Activated CD4-positive, alpha-beta T cell treated with anti-CD3 and anti-CD28 coated beads, Interleukin-10, Interleukin-2, amounts not matched to agents 100 ng/mL and 50 ng/mL, durations not matched to agents 16 hours and 8 hours (primary cell): ENCODE data around the gene HMGCS1.
"Not testable (repeated sequence)": the region's sequence is repeated elsewhere in the genome, so short reads cannot be mapped to it uniquely, and the experiment has no call there.

ENCODE experiments used
- DNase-seq: peaks from one replicate; pipeline ENCODE4 v3.0.0-alpha.2; 2020

Gene HMGCS1

DNA sequence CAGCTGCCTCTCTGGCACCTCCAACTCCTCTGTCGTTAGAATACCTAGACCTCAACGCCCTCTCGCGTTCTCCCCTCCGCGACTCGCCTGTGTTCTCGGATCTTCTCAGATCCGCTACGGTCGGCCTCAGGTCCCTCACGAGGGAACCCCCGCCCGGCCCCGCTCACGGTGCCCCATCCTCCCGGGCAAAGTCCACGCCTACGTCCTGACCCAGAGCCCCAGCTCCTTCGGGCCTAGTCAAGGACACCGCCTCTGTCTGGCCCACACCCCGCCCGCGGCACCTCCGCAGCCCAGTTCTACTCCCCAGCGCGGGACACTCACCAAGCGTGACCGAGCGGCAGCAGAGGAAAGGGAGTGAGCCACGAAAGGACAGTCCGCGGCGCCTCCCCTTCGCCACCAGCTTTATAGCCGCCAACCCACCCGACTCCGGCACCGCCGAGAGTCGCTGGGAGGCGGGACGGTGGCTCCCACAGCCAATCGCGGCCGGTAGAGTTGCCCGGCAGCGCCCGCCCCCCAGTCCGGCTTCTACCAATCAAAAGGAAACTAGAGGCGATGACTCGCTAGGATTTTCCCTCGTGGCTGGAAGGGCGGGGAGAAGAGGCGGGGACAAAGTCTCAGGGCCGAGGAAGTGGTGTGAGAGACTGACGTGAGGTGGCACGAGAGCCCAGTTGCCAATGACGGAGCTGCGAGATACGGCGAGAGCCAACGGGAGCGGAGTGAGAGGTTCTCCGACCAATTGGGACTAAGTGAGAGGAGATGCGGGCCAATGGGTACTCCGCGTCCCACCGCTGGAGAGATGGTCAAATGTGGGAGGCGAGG, at the start of gene HMGCS1:
HMGCS1 (minus strand) TSS at position 378 of the 819 bp plus-strand sequence. CDS start 14,447 bp downstream, outside the sequence.
- peak; percentile 100 for DNase-seq

DNA sequence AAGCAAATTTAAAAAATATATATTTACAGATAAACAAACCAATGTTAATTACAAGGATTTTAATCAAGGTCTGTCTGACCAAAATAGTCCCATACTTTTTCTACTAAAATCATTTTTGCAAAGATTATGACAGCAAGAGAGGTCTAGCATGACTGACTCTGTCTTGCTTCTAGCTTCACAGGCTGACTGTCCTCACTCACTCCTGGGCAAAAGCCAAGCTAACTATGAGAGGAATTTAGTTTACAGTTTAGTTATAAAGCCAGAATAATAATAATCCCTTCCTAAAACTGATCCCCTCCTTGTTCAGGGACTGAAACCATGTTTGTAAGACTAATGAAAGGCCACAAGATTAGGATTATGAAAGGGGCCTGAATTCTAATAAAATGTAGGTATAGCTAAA, 45.5 kb upstream of the HMGCS1 start:
- no peak for DNase-seq

DNA sequence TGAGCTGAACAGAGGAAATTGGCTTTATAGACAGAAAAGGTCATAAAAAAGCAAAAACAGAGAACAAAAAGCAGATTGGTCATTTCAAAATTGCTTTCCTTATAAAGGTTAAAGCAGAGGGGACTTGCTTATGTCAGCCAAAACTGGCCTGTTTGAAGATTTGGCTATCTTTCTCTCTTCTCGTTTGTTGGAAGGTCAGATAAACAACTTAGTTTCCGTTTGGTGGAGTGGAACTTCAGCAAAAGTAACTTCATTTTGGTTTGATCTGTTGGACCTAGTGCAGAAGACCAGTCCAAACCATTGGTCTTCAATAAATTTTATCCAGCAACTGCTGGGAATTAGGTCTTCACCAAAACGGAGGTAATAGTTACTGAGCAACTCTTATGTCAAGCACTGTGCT, 45.1 kb upstream of the HMGCS1 start:
- DNase-seq = no peak

DNA sequence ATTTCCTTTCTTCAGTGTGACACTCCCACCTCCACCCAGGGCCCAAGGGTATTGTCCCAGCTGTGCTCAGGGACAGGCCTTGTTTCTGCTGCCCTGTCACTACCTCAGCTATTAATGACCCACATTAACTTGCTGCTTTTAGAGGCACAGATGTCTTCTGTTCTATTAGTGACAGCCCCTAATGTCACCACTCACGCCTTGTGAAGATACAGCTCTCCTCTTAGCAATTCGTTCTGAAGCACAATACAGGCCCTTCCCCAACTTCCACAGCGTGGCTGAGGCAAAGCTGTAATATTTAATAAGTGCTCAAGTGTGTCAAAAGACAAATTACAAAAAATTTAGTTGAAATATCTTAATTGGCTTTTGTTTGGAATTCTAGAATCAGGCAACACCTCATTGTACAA, 44.7 kb upstream of the HMGCS1 start:
- no peak for DNase-seq

DNA sequence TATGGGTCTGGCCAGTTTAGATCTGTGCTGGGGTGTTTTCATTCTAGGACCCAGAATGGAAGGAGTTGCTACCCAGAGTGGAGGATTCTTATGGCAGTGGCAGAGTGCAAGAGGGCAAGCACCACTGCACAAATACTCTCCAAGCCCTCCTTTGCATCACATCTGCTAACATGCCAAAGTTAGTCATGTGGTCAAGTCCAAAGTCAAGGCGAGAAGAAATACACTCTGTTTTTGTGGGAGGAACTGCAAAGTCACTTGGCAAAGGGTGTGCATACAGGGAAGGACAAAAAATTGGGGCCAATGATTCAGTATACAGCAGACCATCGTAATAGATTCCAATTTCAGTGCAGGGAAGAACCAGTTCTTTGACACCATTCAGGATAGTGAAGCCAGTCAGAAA, 43.9 kb upstream of the HMGCS1 start:
- no peak for DNase-seq

DNA sequence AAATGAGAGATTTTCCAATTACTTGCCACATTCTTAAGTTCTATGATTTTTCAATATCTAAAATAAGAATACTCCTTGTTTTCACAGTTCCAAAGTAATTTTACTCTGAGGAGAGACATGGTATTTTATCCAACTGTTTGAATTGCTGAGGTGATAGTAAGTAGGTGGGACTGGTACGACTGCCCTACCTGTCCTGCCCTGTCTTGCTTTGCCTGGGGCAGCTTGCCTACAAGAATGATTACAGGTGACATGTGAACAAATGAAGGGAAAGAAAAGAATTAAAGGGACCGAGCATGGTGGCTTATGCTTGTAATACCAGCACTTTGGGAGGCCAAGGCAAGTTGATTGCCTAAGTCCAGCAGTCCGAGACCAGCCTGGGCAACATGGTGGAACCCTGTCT, 41.6 kb upstream of the HMGCS1 start:
- DNase-seq = no peak

DNA sequence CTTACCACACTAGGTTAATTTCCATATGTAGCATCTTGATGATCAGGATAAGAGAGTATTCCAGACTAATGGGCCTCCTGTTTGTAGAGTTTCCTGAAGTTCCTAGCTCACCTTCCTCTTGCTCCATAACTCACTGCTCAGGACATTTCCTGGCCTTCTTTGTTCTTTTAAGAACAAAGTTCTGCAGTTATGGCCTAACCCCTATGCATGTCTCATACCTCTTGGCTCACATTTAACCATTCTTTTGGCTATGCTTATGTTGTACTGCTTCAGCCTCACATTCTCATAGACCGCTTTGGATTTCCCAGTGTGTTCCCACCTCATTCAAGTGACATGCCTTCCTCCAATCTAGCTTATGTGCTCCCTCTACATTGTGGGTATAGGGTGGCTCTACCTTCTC, 40.5 kb upstream of the HMGCS1 start:
- no peak for DNase-seq

DNA sequence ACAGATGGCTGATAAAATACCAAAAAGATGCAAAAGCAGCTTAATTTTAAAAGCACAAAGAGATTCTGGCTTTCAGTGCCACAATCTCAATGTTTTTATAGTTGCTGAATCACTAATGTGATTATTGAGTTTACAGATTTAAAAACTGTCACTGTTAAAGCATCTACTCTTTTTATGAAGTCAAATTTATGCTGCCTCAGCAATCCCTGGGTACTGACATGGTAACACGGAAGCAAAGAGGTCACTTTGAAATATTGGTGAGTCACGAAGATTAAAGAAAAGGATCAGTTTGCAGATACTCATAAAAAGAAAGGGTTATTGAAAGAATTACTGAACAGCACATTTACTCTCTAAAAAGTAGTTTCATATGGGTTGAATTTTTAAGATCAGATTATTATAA, 39.7 kb upstream of the HMGCS1 start:
- DNase-seq = no peak

DNA sequence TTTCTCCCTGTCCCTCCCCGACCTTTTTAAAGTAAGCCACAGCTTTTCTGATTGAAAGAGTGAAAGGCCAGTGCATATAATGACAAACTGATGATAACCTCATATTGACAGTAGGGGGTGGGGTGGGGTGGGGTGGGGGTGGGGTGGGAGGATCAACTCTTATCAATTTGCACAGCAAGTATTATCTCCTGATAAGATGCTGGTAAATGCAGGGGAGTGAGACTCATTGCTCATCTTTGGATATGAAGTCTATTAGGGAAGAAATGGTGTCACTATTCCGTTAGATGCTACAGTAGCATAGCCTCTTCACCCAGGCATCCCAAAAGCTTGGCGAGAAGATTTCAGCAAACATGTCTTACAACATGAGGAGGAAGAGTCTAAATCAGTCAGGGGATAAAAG, 38.9 kb upstream of the HMGCS1 start:
- no peak for DNase-seq

DNA sequence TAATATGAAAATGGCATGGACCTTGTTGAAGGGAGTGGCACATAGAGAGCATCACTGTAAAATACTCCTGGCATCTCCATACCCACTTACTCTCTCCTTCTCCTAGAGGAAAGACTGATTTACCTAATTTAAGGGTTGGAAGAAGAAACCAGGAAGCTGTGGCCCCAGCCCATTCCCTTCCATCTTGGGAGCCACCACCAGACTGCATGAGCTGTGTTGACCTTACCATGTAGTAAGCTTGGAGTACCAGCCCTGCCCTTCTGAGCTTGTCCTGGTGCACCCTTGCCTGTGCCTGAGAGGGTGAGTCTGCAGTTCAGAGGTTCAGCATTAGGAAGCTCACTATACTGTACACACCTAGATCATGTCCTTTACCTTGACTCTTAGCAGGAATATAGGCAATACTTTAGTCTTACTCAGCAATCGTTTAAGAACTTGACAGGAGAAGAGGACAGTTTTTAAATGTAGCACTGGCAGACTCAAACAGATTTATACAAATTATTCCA, 35.7 kb upstream of the HMGCS1 start:
- no peak for DNase-seq

DNA sequence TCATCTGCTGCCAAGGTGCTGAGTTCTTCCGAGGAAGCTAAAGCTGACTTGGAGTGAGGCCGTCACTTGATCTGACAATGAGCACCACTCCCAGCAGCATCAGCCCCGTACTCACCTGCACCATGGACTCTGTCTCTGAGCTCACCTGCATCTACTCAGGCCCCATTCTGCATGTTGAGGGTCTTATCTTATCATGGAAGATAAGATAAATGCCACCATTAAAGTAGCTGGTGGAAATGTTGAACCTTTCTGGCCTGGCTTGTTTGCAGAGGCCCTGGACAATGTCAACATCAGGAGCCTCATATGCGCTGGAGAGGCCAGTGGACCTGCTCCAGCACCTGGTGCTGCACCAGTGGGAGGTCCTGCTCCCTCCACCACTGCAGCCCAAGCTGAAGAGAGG, 35.0 kb upstream of the HMGCS1 start:
- no peak for DNase-seq

DNA sequence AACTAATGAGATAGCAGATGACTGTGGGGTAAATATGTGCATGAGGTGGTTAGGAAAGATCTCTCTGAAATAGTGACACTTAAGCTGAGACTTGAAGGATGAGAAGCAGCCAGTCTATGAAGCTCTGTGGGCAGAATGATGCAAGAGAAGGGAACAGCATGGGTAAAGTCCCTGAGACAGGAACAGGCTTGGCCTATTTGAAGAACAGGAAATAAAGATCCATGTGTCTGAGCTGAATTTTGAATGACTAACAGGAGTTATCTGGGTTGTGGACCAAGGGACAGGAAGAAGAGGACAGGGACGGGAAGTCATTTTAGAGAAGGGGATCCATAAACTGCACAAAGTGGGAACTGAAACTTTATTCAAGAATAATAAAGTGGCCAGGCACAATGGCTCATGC, 25.6 kb upstream of the HMGCS1 start:
- peak; percentile 9 for DNase-seq

DNA sequence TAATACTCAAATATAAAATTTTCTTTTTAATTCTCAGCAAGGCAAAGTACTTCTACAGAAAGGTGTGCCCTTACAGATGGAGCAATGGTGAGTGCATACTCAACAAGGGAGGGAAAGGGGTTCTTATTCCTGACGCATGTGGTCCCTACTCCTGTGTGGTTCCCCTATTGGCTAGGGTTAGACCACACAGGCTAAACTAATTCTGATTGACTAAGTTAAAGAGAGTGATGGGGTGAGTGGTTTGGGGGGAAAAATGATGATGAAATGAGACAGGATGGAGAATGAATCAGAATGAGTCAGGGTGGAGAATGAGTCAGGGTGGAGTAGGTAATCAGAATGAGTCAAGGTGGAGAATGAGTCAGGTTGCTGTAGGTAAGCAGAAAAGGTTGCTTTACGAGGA, 22.9 kb upstream of the HMGCS1 start:
- DNase-seq = peak; percentile 82

DNA sequence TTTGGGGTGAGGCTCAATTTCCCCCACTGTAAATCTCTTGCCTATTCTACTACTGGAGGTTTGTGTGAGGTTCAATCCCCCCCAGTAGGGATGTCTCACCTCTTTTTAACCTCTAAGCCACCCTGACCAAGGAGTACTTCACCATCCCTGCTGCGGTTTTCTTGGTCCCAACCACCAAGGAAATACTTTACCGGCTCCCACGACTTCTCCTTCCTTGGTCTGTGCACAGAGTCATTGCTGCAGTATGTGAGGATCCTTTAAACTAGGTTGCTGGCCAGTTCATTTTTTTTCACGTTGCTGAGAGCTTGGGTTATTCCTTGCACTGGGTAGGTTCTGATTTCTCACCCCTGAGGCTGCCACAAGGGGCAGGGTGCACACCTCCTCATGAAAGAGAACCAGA, 22.5 kb upstream of the HMGCS1 start:
- no peak for DNase-seq

DNA sequence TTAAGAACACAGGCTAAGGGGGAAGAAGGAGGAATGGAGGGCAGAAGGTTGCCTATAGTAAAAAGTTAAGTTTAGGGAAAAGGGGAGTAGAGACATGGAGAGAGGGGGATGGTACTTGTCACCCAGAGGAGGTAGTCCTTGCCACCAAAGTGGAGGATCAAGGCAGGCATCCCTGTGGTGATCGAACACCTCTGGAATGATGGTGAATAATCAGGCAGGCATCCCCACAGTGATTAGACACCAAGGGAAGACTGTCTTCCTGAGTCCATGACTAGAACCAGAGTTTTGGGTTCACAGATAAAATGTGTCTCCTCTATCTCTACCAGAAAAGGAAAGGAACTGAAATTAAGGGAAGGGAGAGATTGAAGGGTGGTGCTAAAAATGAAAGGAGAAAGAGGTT, 19.2 kb upstream of the HMGCS1 start:
- DNase-seq = no peak

DNA sequence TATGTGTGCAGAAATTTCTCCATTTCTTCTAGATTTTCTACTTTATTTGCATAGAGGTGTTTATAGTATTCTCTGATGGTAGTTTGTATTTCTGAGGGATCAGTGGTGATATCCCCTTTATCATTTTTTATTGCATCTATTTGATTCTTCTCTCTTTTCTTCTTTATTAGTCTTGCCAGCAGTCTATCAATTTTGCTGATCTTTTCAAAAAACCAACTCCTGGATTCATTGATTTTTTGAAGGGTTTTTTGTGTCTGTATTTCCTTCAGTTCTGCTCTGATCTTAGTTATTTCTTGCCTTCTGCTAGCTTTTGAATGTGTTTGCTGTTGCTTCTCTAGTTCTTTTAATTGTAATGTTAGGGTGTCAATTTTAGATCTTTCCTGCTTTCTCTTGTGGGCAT, 12.4 kb upstream of the HMGCS1 start:
- not testable (repeated sequence) for DNase-seq

DNA sequence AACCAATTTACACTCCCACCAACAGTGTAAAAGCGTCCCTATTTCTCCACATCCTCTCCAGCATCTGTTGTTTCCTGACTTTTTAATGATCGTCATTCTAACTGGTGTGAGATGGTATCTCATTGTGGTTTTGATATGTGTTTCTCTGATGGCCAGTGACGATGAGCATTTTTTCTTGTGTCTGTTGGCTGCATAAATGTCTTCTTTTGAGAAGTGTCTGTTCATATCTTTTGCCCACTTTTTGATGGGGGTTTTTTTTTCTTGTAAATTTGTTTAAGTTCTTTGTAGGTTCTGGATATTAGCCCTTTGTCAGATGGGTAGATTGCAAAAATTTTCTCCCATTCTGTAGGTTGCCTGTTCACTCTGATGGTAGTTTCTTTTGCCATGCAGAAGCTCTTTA, 10.3 kb upstream of the HMGCS1 start:
- not testable (repeated sequence) for DNase-seq

DNA sequence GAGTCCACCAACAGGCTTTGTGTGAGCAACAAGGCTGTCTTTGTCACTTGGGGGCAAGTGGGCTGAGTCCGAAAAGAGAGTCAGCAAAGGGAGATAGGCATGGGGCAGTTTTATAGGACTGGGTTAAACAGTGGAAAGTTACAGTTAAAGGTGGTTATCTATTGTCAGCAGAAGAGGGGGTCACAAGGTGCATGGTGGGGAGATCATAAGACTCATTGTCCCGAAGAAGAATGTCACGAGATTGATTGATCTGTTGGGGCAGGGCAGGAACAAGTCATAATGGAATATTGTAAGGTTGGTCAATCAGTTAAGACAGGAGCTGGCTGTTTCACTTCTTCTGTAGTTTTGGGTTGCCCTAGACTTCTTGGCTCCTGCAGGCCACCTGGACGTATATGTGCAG, 7.6 kb upstream of the HMGCS1 start:
- no peak for DNase-seq

DNA sequence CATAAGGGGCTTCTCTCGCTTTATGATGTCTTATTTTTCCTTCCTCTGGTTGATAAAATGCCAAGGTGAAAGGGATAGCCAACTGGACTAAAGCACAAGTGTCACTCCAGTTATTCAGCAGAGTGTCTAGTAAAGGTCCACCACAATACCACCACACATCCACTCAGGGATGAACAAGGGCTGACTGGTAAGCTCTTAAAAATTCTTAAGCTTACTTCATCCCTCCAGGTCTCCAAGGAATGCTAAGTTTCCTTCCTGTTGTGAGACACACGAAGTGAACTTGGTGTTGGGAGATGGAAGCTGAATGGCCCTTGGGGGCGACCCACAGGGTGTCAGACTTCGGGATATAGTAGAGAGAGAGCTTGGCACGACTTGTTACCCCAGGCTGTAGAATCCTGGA, 3.2 kb upstream of the HMGCS1 start:
- no peak for DNase-seq

DNA sequence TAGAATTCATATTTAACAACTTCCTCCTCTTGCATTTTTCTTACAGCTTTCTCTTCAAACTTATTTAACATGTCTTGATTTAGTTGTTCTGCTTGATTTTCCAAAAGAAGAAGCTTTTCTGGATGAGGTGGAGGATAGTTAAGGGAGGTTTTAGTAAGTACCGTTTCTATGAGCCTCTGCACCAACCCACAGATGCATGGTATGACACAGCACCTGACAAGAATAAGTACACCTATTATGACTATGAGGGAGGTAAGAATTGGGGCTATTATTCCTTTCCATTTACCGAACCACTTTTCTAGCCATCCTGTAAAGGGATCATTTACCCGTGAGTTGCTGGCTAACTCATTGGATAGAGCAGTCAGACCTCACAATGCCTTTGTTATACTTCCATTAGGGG, 2.5 kb upstream of the HMGCS1 start:
- DNase-seq = peak; percentile 75

DNA sequence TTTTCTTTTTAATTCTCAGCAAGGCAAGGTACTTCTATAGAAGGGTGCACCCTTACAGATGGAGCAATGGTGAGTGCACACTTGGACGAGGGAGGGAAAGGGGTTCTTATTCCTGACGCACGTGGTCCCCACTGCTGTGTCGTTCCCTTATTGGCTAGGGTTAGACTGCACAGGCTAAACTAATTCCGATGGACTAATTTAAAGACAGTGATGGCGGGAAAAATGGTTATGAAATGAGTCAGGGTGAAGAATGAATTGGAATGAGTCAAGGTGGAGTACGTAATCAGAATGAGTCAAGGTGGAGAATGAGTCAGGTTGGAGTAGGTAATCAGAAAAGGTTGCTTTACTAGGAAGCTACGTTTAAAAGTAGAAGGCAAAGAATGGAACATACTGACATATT, 2.1 kb upstream of the HMGCS1 start:
- DNase-seq = peak; percentile 94

DNA sequence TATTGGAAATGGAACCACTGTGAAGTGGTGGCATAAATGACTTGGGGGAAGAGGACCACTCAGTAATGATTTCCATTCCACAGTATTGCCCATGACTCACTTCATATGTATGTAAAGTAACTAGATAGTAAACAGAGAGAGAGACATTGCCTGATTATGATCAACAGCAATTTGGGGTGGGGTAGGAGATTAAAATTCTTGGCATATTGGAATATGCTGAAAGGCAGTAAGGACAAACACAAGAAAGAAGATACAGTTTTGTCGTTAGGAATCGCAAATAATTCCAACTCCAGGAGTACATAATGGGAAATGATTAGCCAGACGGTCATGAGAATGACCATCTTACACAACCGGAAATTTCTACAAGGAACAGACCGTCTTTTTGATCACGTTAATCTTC, 1.5 kb upstream of the HMGCS1 start:
- DNase-seq = no peak

DNA sequence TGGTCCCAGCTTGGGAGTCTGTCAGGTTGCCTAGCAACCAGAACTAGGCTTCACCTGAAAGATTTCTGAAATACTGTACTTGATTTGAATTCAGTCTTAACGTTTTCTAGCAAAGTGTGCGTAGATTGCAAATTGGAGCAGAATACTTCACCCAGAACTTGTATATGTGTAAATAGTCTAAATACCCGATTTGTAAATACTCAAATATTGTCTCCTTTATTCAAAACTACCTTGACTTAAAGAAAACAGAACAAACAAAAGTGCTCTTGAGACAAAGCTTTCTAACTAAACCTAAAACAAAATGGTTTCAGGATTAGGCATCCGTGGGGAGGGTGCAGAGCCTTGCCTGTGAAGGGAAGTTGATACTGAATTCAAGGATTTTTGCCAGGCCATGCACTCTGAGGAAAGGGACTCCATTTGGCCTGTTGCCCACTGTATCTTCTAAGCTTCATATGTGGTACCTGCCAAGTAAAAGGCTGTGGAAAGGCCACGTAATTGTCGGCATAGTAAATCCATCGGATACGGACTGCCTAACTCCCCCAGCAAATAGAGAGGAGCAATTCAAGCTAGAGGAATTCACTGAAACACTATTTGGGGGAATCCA, 744 bp upstream of the HMGCS1 start:
- no peak for DNase-seq

DNA sequence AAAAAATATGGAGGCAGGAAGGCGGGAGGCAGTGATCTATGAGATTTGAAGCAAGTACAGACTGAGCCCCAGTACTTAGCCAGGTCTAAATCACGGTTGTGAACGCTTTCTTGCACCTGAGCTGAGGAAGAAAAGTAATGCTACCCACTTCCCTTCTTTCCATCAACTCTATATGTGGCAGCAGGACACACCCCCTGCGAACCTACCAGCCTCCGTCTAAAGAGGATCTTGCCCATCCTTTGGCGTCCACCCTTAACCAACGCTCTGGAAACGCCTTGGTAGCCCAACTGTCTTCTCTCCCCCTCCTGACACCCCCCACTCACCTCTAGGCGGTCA, 545 bp downstream of the HMGCS1 start:
- no peak for DNase-seq
